ENCODE results near the gene MCF2L.

DNA sequence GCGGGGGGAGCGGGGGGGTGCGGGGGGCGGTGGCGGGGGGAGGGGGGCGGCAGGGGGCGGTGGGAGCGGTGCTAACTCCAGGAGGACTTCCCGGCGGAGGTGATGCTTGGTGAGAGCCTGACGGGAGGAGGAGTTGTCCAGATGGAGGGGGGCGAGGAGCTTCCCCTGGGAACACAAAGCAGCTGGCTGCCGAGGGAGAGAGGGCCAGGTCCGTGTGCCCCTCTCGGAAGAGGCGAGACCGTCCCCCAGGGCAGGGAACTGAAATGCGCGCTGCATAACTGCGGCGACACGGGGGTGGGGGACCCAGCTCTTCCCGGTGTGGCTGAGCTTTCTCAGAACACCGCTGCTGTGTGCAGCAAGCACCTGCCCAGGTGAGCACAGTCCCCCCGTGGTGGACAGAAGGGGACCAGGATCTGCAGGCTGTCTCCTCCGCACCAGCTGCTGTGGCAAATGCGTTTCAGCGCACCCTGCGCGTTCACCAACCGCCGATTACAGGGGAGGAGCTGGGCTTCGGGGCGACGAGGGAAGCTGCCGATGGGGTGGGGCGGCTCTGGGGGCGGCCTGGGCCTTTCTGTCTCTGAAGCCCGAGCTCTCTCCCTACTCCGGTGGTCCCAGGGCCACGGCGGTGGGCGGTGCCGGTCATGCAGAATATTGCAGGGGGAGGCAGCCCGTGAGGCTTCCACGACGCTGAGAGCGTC, 81.9 kb downstream of the MCF2L start:
- TF ChIP-seq, protein P1, sequence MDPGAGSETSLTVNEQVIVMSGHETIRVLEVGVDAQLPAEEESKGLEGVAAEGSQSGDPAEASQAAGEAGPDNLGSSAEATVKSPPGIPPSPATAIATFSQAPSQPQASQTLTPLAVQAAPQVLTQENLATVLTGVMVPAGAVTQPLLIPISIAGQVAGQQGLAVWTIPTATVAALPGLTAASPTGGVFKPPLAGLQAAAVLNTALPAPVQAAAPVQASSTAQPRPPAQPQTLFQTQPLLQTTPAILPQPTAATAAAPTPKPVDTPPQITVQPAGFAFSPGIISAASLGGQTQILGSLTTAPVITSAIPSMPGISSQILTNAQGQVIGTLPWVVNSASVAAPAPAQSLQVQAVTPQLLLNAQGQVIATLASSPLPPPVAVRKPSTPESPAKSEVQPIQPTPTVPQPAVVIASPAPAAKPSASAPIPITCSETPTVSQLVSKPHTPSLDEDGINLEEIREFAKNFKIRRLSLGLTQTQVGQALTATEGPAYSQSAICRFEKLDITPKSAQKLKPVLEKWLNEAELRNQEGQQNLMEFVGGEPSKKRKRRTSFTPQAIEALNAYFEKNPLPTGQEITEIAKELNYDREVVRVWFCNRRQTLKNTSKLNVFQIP (CRISPR knock-in tag; IDR thresholded peaks at IDR 0.05; ENCODE audit: borderline replicate concordance, low read depth) = no peak
- TF ChIP-seq, protein P2, sequence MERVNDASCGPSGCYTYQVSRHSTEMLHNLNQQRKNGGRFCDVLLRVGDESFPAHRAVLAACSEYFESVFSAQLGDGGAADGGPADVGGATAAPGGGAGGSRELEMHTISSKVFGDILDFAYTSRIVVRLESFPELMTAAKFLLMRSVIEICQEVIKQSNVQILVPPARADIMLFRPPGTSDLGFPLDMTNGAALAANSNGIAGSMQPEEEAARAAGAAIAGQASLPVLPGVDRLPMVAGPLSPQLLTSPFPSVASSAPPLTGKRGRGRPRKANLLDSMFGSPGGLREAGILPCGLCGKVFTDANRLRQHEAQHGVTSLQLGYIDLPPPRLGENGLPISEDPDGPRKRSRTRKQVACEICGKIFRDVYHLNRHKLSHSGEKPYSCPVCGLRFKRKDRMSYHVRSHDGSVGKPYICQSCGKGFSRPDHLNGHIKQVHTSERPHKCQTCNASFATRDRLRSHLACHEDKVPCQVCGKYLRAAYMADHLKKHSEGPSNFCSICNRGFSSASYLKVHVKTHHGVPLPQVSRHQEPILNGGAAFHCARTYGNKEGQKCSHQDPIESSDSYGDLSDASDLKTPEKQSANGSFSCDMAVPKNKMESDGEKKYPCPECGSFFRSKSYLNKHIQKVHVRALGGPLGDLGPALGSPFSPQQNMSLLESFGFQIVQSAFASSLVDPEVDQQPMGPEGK (CRISPR knock-in tag; IDR thresholded peaks at IDR 0.05; ENCODE audit: borderline replicate concordance) = no peak
- TF ChIP-seq ISL1 (CRISPR knock-in tag; IDR thresholded peaks at IDR 0.05) (no peak), ZFP3 (CRISPR knock-in tag; IDR thresholded peaks at IDR 0.05) (no peak)
